Naive B cell (primary cell): Measurements from ENCODE around the gene CCDC157. TPM values are rescaled to one million over a fixed set of nuclear protein-coding genes. Genes with fewer than 3 reads are reported as not detected.

Experiments used
- ATAC-seq, 2 donors: fragments of 150-1000 bp; cut with Tn5 transposase; 2 replicates each; pipeline ENCODE4 v1.10.0; 2021; ENCODE audit warnings: low read depth in 2 of 2, mild to moderate bottlenecking in 2 of 2, moderate library complexity in 2 of 2
- DNase-seq: peaks from one replicate; pipeline ENCODE4 v3.0.0; 2022
- H3K27ac Mint-ChIP-seq, 6 donors: one replicate each; pipeline ENCODE4 v1.8.0; 2020 to 2022; ENCODE audit warnings: mild to moderate bottlenecking in 6 of 6, mixed read lengths in 6 of 6, moderate library complexity in 5 of 6, inconsistent platforms in 2 of 6
- H3K27me3 Mint-ChIP-seq, 3 donors: one replicate each; pipeline ENCODE4 v1.8.0; 2021 to 2022; ENCODE audit warnings: mixed read lengths in 3 of 3, mild to moderate bottlenecking in 1 of 3
- H3K36me3 Mint-ChIP-seq, 2 donors: one replicate each; pipeline ENCODE4 v1.8.0; 2020 to 2022; ENCODE audit warnings: mixed read lengths in 2 of 2, inconsistent platforms in 1 of 2, mild to moderate bottlenecking in 1 of 2
- H3K4me1 Mint-ChIP-seq, 3 donors: one replicate each; pipeline ENCODE4 v1.8.0; 2020 to 2022; ENCODE audit warnings: mixed read lengths in 3 of 3, inconsistent platforms in 1 of 3, mild to moderate bottlenecking in 1 of 3, moderate library complexity in 1 of 3
- H3K4me3 Mint-ChIP-seq, 8 donors: one replicate each; pipeline ENCODE4 v1.8.0; 2020 to 2022; ENCODE audit warnings: mild to moderate bottlenecking in 8 of 8, mixed read lengths in 8 of 8, moderate library complexity in 8 of 8, inconsistent platforms in 2 of 8
- H3K9me3 Mint-ChIP-seq, 7 donors: one replicate each; pipeline ENCODE4 v1.8.0; 2020 to 2022; ENCODE audit warnings: mixed read lengths in 7 of 7, mild to moderate bottlenecking in 5 of 7, inconsistent platforms in 2 of 7, moderate library complexity in 1 of 7
- polyA plus RNA-seq, 6 donors: library from polyadenylated mRNA; unstranded; fragments of 300-500 nt; fragmentation: Illumina TruSeq; gene quantifications; one replicate each; pipeline ENCODE4 v1.2.3, GENCODE V29; 2021; ENCODE audit warnings: low read depth in 6 of 6

CCDC157 gene
- polyA plus RNA-seq = 1 to 10 TPM in 3 of 6 donors, under 1 TPM in 2, not detected in 1; 0.47 to 2.6 (median 1.6) TPM

- DNase-seq (peak; percentile 89), ATAC-seq (peak; percentile 84 to 88)
- H3K36me3 Mint-ChIP-seq = no peaks in the 10 kb centered on the region
- peaks cover 0 to 2% (median 0%) of the 10 kb centered on the region in 7 donors for H3K9me3 Mint-ChIP-seq
- peaks cover 35 to 49% (median 46%) of the 10 kb centered on the region in 3 donors for H3K4me1 Mint-ChIP-seq
- H3K4me3 Mint-ChIP-seq = peak within 1 kb of the TSS; percentile 91 to 99 (median 96)
- peak within 1 kb of the TSS; percentile 97 to 99 (median 98) for H3K27ac Mint-ChIP-seq
- peaks cover 0 to 5% (median 0%) of the 10 kb centered on the region in 3 donors for H3K27me3 Mint-ChIP-seq
These were observed at the start of gene CCDC157, which contains the start of gene SF3A1 for GRCh38 chr22:30356449-30357235. TSS of gene CCDC157 (plus strand) at chr22:30357007. CDS start at chr22:30366001, 8,994 bp downstream. TSS of gene SF3A1 (minus strand) at chr22:30356894. CDS start at chr22:30356792, 102 bp downstream.

GRCh38 chr22:30307041-30307574 lies 49.7 kb upstream of the CCDC157 start:
- H3K4me3 Mint-ChIP-seq = peak overlapping the region; percentile 78 to 94 (median 84)
- H3K9me3 Mint-ChIP-seq = no peaks in the 10 kb centered on the region
- peak overlapping the region; percentile 89 to 98 (median 94) for H3K27ac Mint-ChIP-seq
- no peak for DNase-seq
- no peak for ATAC-seq
- H3K4me1 Mint-ChIP-seq = peaks cover 91 to 100% (median 97%) of the 10 kb centered on the region in 3 donors
- no peaks in the 10 kb centered on the region for H3K36me3 Mint-ChIP-seq
- H3K27me3 Mint-ChIP-seq = no peaks in the 10 kb centered on the region

GRCh38 chr22:30308093-30308492 lies 48.7 kb upstream of the CCDC157 start:
- H3K27me3 Mint-ChIP-seq = no peaks in the 10 kb centered on the region
- H3K4me1 Mint-ChIP-seq = peaks cover 91 to 100% (median 97%) of the 10 kb centered on the region in 3 donors
- H3K36me3 Mint-ChIP-seq = no peaks in the 10 kb centered on the region
- H3K27ac Mint-ChIP-seq = peak overlapping the region; percentile 89 to 98 (median 98)
- DNase-seq = no peak
- H3K4me3 Mint-ChIP-seq = peak overlapping the region; percentile 56 to 94 (median 78)
- no peak for ATAC-seq
- H3K9me3 Mint-ChIP-seq = no peaks in the 10 kb centered on the region

- H3K9me3 Mint-ChIP-seq = no peaks in the 10 kb centered on the region
- peaks cover 87 to 100% (median 94%) of the 10 kb centered on the region in 3 donors for H3K4me1 Mint-ChIP-seq
- no peaks in the 10 kb centered on the region for H3K36me3 Mint-ChIP-seq
- ATAC-seq = peak in 1 of 2 donors; percentile 17
- no peaks in the 10 kb centered on the region for H3K27me3 Mint-ChIP-seq
- peak overlapping the region; percentile 89 to 98 (median 98) for H3K27ac Mint-ChIP-seq
- peak overlapping the region; percentile 56 to 94 (median 78) for H3K4me3 Mint-ChIP-seq
- DNase-seq = no peak
These were observed 48.1 kb upstream of the CCDC157 start for GRCh38 chr22:30308518-30309230.

- ATAC-seq (peak; percentile 27 to 29), DNase-seq (no peak)
- Mint-ChIP-seq H3K36me3 (peaks cover 0 to 4% of the 10 kb centered on the region in 2 donors), H3K9me3 (no peaks in the 10 kb centered on the region), H3K4me1 (peaks cover 85 to 100% (median 96%) of the 10 kb centered on the region in 3 donors), H3K4me3 (peak overlapping the region; percentile 68 to 89 (median 77)), H3K27me3 (no peaks in the 10 kb centered on the region), H3K27ac (peak overlapping the region; percentile 89 to 98 (median 98))
These were observed 46.7 kb upstream of the CCDC157 start for GRCh38 chr22:30309951-30310741.

- H3K27ac Mint-ChIP-seq = peak overlapping the region; percentile 89 to 98 (median 98)
- ATAC-seq = no peak
- no peaks in the 10 kb centered on the region for H3K9me3 Mint-ChIP-seq
- H3K4me3 Mint-ChIP-seq = peak overlapping the region; percentile 68 to 89 (median 77)
- peaks cover 85 to 100% (median 96%) of the 10 kb centered on the region in 3 donors for H3K4me1 Mint-ChIP-seq
- no peaks in the 10 kb centered on the region for H3K27me3 Mint-ChIP-seq
- peaks cover 0 to 4% of the 10 kb centered on the region in 2 donors for H3K36me3 Mint-ChIP-seq
- no peak for DNase-seq
These were observed 45.7 kb upstream of the CCDC157 start for GRCh38 chr22:30310881-30311771.

GRCh38 chr22:30312053-30312452 lies 44.8 kb upstream of the CCDC157 start:
- no peaks in the 10 kb centered on the region for H3K9me3 Mint-ChIP-seq
- H3K27ac Mint-ChIP-seq = peak overlapping the region; percentile 65 to 97 (median 90)
- no peaks in the 10 kb centered on the region for H3K27me3 Mint-ChIP-seq
- ATAC-seq (no peak), DNase-seq (no peak)
- peaks cover 77 to 100% (median 92%) of the 10 kb centered on the region in 3 donors for H3K4me1 Mint-ChIP-seq
- H3K4me3 Mint-ChIP-seq = peak overlapping the region in 6 of 8 donors; percentile 15 to 77 (median 72)
- peaks cover 0 to 4% of the 10 kb centered on the region in 2 donors for H3K36me3 Mint-ChIP-seq

GRCh38 chr22:30313527-30314363 lies 43.1 kb upstream of the CCDC157 start:
- no peak for ATAC-seq
- H3K9me3 Mint-ChIP-seq = no peaks in the 10 kb centered on the region
- H3K36me3 Mint-ChIP-seq = peaks cover 0 to 4% of the 10 kb centered on the region in 2 donors

GRCh38 chr22:30314915-30315314 lies 41.9 kb upstream of the CCDC157 start:
- Mint-ChIP-seq H3K27me3 (no peaks in the 10 kb centered on the region), H3K27ac (peak overlapping the region in 5 of 6 donors; percentile 26 to 79 (median 61)), H3K4me1 (peaks cover 80 to 100% (median 93%) of the 10 kb centered on the region in 3 donors), H3K4me3 (peak overlapping the region in 2 of 8 donors; percentile 47 to 59), H3K9me3 (no peaks in the 10 kb centered on the region), H3K36me3 (peaks cover 4 to 9% of the 10 kb centered on the region in 2 donors)
- peak in 1 of 2 donors; percentile 20 for ATAC-seq
- no peak for DNase-seq

More at GRCh38 chr22:30313527-30314363, 43.1 kb upstream of the CCDC157 start:
- H3K27me3 Mint-ChIP-seq = no peaks in the 10 kb centered on the region
- peaks cover 77 to 100% (median 93%) of the 10 kb centered on the region in 3 donors for H3K4me1 Mint-ChIP-seq
- peak overlapping the region in 6 of 8 donors; percentile 16 to 55 (median 27) for H3K4me3 Mint-ChIP-seq
- no peak for DNase-seq
- H3K27ac Mint-ChIP-seq = peak overlapping the region in 5 of 6 donors; percentile 47 to 89 (median 71)

- Mint-ChIP-seq H3K36me3 (peaks cover 7 to 9% of the 10 kb centered on the region in 2 donors), H3K4me1 (peaks cover 74 to 100% (median 93%) of the 10 kb centered on the region in 3 donors), H3K9me3 (no peaks in the 10 kb centered on the region), H3K27ac (peak overlapping the region in 5 of 6 donors; percentile 3 to 79 (median 69)), H3K27me3 (no peaks in the 10 kb centered on the region), H3K4me3 (peak overlapping the region in 1 of 8 donors; percentile 67)
- ATAC-seq (no peak), DNase-seq (no peak)
These were observed 40.7 kb upstream of the CCDC157 start for GRCh38 chr22:30315962-30316576.
